GM12878 (cell line): ENCODE measurements around the gene ZNF385D. TPM values are rescaled to one million over a fixed set of nuclear protein-coding genes. Genes with fewer than 3 reads are reported as not detected.

Source experiments
- ATAC-seq: fragments of 200-7000 bp; cut with Tn5 transposase; 3 replicates; pipeline ENCODE4 v1.9.1; 2020; ENCODE audit warnings: mild to moderate bottlenecking, moderate library complexity
- BruUV-seq: library from RNA; stranded (reverse); fragments of 400-500 nt; replicated peaks from 2 replicates; lab custom pipeline; 2021; lab: Mats Ljungman, UMichigan
- CTCF ChIA-PET: fragments of 300-600 bp; sonication (Branson Sonifier 250); formaldehyde crosslinking; extraction: SDS; loops from one replicate; lab custom pipeline; 2021; ENCODE audit warnings: inconsistent platforms; lab: Yijun Ruan, JAX
- POLR2A ChIA-PET: fragments of 350-600 bp; formaldehyde crosslinking; extraction: SDS; loops from one replicate; lab custom pipeline; 2021; ENCODE audit warnings: inconsistent platforms; lab: Charles Lee
- RAD21 ChIA-PET: fragments of 300-600 bp; sonication (Branson Sonifier 250); formaldehyde crosslinking; loops from one replicate; lab custom pipeline; 2023; ENCODE audit warnings: antibody characterized with exemption; ENCODE audit not compliant: unreplicated experiment; lab: Charles Lee
- SMC1A ChIA-PET: fragments of 300-600 bp; sonication (Branson Sonifier 250); formaldehyde crosslinking; loops from one replicate; lab custom pipeline; 2023; ENCODE audit not compliant: unreplicated experiment, uncharacterized antibody; lab: Charles Lee
- DNase-seq: peaks from one replicate; pipeline ENCODE4 v3.0.0-alpha.2; 2011; ENCODE audit warnings: low read depth, low spot score
- FAIRE-seq: peaks from 3 replicates; lab custom pipeline; 2011; peaks lifted over from hg19 to GRCh38; lab: Jason Lieb, UNC
- H2AFZ ChIP-seq: 2 replicates; pipeline ENCODE4 v1.6.0; 2011; ENCODE audit warnings: low read depth, low read length, control low read depth; ENCODE audit not compliant: control insufficient read depth
- H3K27ac ChIP-seq: 2 replicates; pipeline ENCODE4 v1.5.1; 2011; ENCODE audit warnings: control low read depth; ENCODE audit not compliant: control insufficient read depth, insufficient read depth
- H3K27me3 ChIP-seq, 2 experiments: replicated peaks in 1 of 2; 2 replicates each; pipeline versions ENCODE4 v1.6.0 to v1.6.1; 2011; ENCODE audit warnings: low read length in 1 of 2; ENCODE audit not compliant: control insufficient read depth in 2 of 2, insufficient read depth in 2 of 2
- H3K36me3 ChIP-seq, 2 experiments: 2 replicates each; pipeline ENCODE4 v1.5.1; 2011; ENCODE audit warnings: low read length in 1 of 2; ENCODE audit not compliant: control insufficient read depth in 2 of 2, insufficient read depth in 2 of 2
- H3K4me1 ChIP-seq: 2 replicates; pipeline ENCODE4 v1.6.1; 2011; ENCODE audit warnings: mild to moderate bottlenecking, low read length, moderate library complexity, mixed read lengths; ENCODE audit not compliant: control insufficient read depth, insufficient read depth
- H3K4me2 ChIP-seq: 2 replicates; pipeline ENCODE4 v1.6.0; 2011; ENCODE audit warnings: control low read depth; ENCODE audit not compliant: control insufficient read depth, insufficient read depth
- H3K4me3 ChIP-seq: fragments of 200-600 bp; sonication (generic); 2 replicates; pipeline ENCODE4 v1.5.1; 2016
- H3K79me2 ChIP-seq: 2 replicates; pipeline ENCODE4 v1.6.0; 2011; ENCODE audit warnings: low read length; ENCODE audit not compliant: control insufficient read depth, insufficient read depth
- H3K9ac ChIP-seq: 2 replicates; pipeline ENCODE4 v1.8.0; 2011; ENCODE audit warnings: low read length, control low read depth, mixed read lengths; ENCODE audit not compliant: control insufficient read depth, insufficient read depth
- H3K9me3 ChIP-seq: replicated peaks from 3 replicates; pipeline ENCODE4 v1.5.1; 2011; ENCODE audit warnings: mild to moderate bottlenecking, low read length; ENCODE audit not compliant: control insufficient read depth, insufficient read depth
- H4K20me1 ChIP-seq: 2 replicates; pipeline ENCODE4 v1.6.0; 2011; ENCODE audit not compliant: control insufficient read depth, insufficient read depth
- CREB1 ChIP-seq: IDR thresholded peaks from 2 replicates; pipeline ENCODE4 v1.6.1; 2012; ENCODE audit warnings: low read depth, mild to moderate bottlenecking, inconsistent platforms
- CTCF ChIP-seq, 3 experiments: IDR thresholded peaks in 2 of 3; conservative IDR thresholded peaks in 1 of 3; 2 replicates each; pipeline ENCODE4 v1.5.1; 2011; ENCODE audit warnings: low read depth in 3 of 3, low read length in 3 of 3, mild to moderate bottlenecking in 3 of 3, control low read depth in 2 of 3, moderate library complexity in 2 of 3, inconsistent platforms in 1 of 3, mixed read lengths in 1 of 3; ENCODE audit not compliant: control insufficient read depth in 2 of 3, insufficient read depth in 1 of 3; ENCODE audit errors: extremely low read depth in 1 of 3
- IKZF1 ChIP-seq: fragments of 450-650 bp; conservative IDR thresholded peaks from 2 replicates; pipeline ENCODE4 v1.6.1; 2017; ENCODE audit warnings: antibody characterized with exemption, mild to moderate bottlenecking
- MEF2B ChIP-seq: fragments of 450-650 bp; IDR thresholded peaks from 2 replicates; pipeline ENCODE4 v1.6.1; 2018; ENCODE audit warnings: mild to moderate bottlenecking, moderate library complexity; ENCODE audit not compliant: partially characterized antibody, poor library complexity, severe bottlenecking
- POLR2A ChIP-seq: IDR thresholded peaks from 2 replicates; pipeline ENCODE4 v1.6.1; 2011; ENCODE audit warnings: low read depth, mild to moderate bottlenecking, low read length
- SKIL ChIP-seq: fragments of 450-650 bp; IDR thresholded peaks from 2 replicates; pipeline ENCODE4 v1.6.1; 2017; ENCODE audit warnings: mild to moderate bottlenecking, low read depth, inconsistent platforms; ENCODE audit not compliant: poor library complexity, severe bottlenecking
- SMAD5 ChIP-seq: IDR thresholded peaks from 2 replicates; pipeline ENCODE4 v1.6.1; 2016; ENCODE audit warnings: antibody characterized with exemption, low read depth
- SREBF2 ChIP-seq: IDR thresholded peaks from 2 replicates; pipeline ENCODE4 v1.6.1; 2012; ENCODE audit warnings: mild to moderate bottlenecking, low read length
- SUZ12 ChIP-seq: fragments of 200-600 bp; sonication (generic); IDR thresholded peaks from one replicate; pipeline ENCODE4 v1.6.1; 2018; ENCODE audit warnings: antibody characterized with exemption, mild to moderate bottlenecking; ENCODE audit not compliant: unreplicated experiment
- ZNF274 ChIP-seq: IDR thresholded peaks from one replicate; pipeline ENCODE4 v1.8.0; 2011; ENCODE audit not compliant: insufficient read length, insufficient read depth
- ZZZ3 ChIP-seq: IDR thresholded peaks from 2 replicates; pipeline ENCODE4 v1.6.1; 2011; ENCODE audit warnings: low read depth; ENCODE audit not compliant: control insufficient read depth, insufficient read length
- WGBS: methylation state at CpG from one replicate; pipeline ENCODE4 v1.1.6; 2016; ENCODE audit warnings: low lambda C conversion rate; ENCODE audit not compliant: insufficient replicate concordance, insufficient coverage; ENCODE audit errors: missing lambda C conversion rate; 5-methylcytosine and 5-hydroxymethylcytosine counted together
- in situ Hi-C: fragments of 300-500 bp; cut with MboI; formaldehyde crosslinking; loops from 9 replicates; pipeline ENCODE4 v1.14.3; 2018; ENCODE audit warnings: mixed read lengths
- intact Hi-C: fragments of 100-400 bp; cut with micrococcal nuclease; formaldehyde crosslinking; loops from one replicate; pipeline ENCODE4 v1.14.2; 2022; ENCODE audit not compliant: unreplicated experiment
- polyA plus RNA-seq, 11 experiments: library from polyadenylated mRNA; depleted of rRNA in 4 of 11; unstranded in 6 of 11; stranded (reverse) in 5 of 11; fragments of >200 nt; fragmentation: Nextera tagmentation in 4 of 11; fragmentation: Illumina TruSeq in 1 of 11; extraction: Ambion mirVana in 4 of 11; extraction: Trizol in 1 of 11; gene quantifications; 1 replicate in 1 of 11; 2 replicates in 10 of 11; pipeline versions ENCODE4 v1.2.1 to v1.2.3, GENCODE V29; 2011 to 2016; ENCODE audit warnings: inconsistent platforms in 2 of 11, missing spikeins in 2 of 11, low read depth in 1 of 11
- total RNA-seq, 4 experiments: library from RNA; depleted of rRNA in 3 of 4; stranded (reverse); fragments of >200 nt in 3 of 4; fragmentation: Illumina TruSeq in 1 of 4; extraction: Trizol in 1 of 4; gene quantifications; 2 replicates each; pipeline versions ENCODE4 v1.2.1 to v1.2.3, GENCODE V29; 2013 to 2021

Gene ZNF385D
- total and polyA plus RNA-seq, 10 of the 15 experiments (the other 5 are each of a cell fraction or from before 2014, with no cell fraction given) = 0.01 to 0.62 (median 0.18) TPM; not detected in 5

DNA sequence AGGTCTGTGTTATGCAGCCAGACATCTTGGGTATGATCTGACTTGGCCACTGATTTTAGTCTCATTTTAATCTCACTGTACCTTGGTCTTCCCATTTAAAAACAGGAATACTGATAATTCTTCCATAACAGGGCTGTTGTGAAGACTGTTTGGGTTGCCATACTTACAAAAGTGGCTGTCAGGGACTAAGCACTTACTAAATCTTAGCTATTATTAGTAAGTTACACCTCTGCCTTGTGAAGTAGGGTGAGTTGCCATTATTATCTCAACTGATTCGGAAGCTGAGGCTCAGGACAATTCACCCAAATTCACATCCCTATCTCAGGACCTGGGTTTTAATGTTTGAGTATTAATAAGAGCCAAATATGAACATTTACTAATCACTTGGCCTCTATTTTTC lies 12.7 kb downstream of the ZNF385D start:
- Histone ChIP-seq H4K20me1 (no peaks in the 10 kb centered on the region), H3K4me1 (no peaks in the 10 kb centered on the region), H3K27ac (no peak overlapping the region), H3K79me2 (no peaks in the 10 kb centered on the region), H3K27me3 (no peaks in the 10 kb centered on the region), H3K4me3 (no peak overlapping the region), H3K9ac (no peak overlapping the region), H2AFZ (no peak overlapping the region), H3K36me3 (no peaks in the 10 kb centered on the region), H3K4me2 (no peak overlapping the region), H3K9me3 (no peaks in the 10 kb centered on the region)
- POLR2A ChIA-PET = no interaction called here
- CTCF ChIA-PET = interaction anchor here (1.3 kb wide), 1 partner anchor 12 kb away, joined by 3 read pairs; no protein-coding TSS in a partner anchor
- ATAC-seq (no peak), DNase-seq (no peak), FAIRE-seq (no peak)
- intact Hi-C loops (no loop called here), in situ Hi-C loops (no loop called here)
- 7% methylated on average over 1 of the region's 1 CpG for WGBS
- no TSS peak for BruUV-seq
- TF ChIP-seq IKZF1 = no peak
- no peak for TF ChIP-seq ZNF274
- no peak for TF ChIP-seq POLR2A
- no peak for TF ChIP-seq CREB1
- no peak for TF ChIP-seq CTCF (IDR thresholded peaks at IDR 0.05 in 2 of 3, conservative IDR thresholded peaks at IDR 0.05 in 1 of 3; ENCODE audit: control insufficient read depth in 2 of 3, extremely low read depth in 1 of 3, insufficient read depth in 1 of 3, low read depth in 3 of 3, low read length in 3 of 3)
- no peak for TF ChIP-seq SMAD5
- TF ChIP-seq SKIL = no peak
- no peak for TF ChIP-seq ZZZ3
- TF ChIP-seq SUZ12 = no peak
- TF ChIP-seq MEF2B = no peak
- no peak for TF ChIP-seq SREBF2
- RAD21 ChIA-PET = no interaction called here
- SMC1A ChIA-PET = no interaction called here
